HG03520 (cell line): ENCODE data around the gene BMP8A.
A peak's percentile ranks its signal among the peaks of the same experiment; 100 is the strongest.
"Not testable (repeated sequence)": the region's sequence is repeated elsewhere in the genome, so short reads cannot be mapped to it uniquely, and the experiment has no call there.

Experiments
- ATAC-seq: cut with Tn5 transposase; IDR thresholded peaks from one replicate; pipeline ENCODE4 v1.9.1; 2021; ENCODE audit warnings: mild to moderate bottlenecking, moderate library complexity; ENCODE audit not compliant: unreplicated experiment

Gene BMP8A

GRCh38 chr1:39491146-39491921, at the start of gene BMP8A:
BMP8A (plus strand) TSS chr1:39491636; CDS start chr1:39491992, 356 bp downstream.
- ATAC-seq, result peak; percentile 69

DNA sequence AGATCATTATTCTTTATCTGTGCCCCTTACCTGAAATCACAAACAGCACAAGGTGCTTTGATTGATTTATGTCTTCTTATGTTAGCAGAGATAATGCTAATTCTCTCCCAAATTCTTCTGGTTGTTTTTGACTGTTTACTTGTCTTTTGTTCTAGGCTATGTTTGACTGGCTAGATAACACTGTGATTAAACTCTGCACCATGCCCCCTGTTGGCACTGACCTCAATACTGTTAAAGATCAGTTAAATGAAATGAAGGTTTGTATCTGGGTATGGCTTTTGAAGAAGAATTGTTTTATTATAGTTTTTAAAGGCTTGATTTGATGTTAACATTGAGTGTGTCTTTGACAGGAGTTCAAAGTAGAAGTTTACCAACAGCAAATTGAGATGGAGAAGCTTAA, 49.6 kb upstream of the BMP8A start:
- no peak for ATAC-seq

GRCh38 chr1:39445573-39445972, 45.9 kb upstream of the BMP8A start:
- ATAC-seq, result no peak

- no peak for ATAC-seq
Measured at GRCh38 chr1:39446986-39447567, 44.4 kb upstream of the BMP8A start.

DNA sequence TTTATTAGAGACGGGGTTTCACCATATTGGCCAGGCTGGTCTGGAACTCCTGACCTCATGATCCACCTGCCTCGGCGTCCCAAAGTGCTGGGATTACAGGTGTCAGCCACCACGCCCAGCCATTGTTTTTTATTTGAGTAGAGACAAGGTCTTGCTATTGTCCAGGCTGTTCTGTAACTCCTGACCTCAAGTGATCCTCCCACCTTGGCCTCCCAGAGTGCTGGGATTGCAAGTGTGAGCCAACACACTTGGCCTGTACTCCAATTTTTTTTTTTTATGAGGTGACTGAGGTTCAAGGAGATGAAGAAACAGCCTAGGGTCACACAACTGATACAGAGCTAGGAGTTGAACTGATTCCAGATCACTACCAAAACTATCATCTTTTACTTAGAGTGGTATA, 41.4 kb upstream of the BMP8A start:
- ATAC-seq, result not testable (repeated sequence)

- no peak for ATAC-seq
Measured at GRCh38 chr1:39450956-39451606, 40.4 kb upstream of the BMP8A start.

DNA sequence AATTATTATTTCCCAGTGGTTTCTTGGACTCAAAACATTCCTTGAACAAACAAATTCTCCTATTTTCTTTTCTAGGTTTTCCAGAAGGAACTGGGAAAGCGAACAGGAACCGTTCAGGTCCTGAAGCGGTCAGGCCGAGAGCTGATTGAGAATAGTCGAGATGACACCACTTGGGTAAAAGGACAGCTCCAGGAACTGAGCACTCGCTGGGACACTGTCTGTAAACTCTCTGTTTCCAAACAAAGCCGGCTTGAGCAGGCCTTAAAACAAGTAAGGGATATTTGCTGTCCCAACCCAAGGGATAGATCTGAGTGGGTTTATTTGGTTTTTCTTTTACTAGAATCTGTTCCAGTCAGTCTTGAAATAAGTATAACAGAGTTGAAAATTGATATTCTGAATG, 39.4 kb upstream of the BMP8A start:
- no peak for ATAC-seq

DNA sequence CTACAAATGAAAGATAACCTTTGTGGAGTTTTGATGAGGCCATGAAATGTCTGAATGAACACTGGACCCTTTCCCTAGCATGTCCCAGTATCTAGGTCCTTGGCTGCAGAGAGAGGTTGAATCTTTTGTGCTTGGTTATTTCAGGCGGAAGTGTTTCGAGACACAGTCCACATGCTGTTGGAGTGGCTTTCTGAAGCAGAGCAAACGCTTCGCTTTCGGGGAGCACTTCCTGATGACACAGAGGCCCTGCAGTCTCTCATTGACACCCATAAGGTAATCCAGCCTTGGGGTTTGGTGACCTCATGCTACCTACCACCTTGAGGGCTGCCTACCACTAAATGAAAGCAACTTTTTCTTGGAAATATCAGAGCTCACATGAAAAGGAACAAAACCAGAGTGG, 38.9 kb upstream of the BMP8A start:
- no peak for ATAC-seq

GRCh38 chr1:39453603-39454002, 37.8 kb upstream of the BMP8A start:
- no peak for ATAC-seq

DNA sequence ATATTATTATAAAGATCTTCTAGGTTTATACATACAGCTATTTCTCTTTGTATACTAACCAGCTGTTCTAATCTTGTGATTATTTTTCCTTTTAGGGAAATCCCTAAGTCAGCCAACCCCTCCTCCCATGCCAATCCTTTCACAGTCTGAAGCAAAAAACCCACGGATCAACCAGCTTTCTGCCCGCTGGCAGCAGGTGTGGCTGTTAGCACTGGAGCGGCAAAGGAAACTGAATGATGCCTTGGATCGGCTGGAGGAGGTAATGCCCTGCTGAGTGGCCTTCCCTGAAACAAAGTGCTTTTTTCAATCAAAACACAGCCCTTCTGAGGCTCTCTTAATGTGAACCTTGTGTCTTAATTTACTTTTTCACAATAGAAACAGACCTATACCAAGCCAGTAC, 32.4 kb upstream of the BMP8A start:
- no peak for ATAC-seq

- ATAC-seq, result no peak
Measured at GRCh38 chr1:39462074-39462473, 29.4 kb upstream of the BMP8A start.

DNA sequence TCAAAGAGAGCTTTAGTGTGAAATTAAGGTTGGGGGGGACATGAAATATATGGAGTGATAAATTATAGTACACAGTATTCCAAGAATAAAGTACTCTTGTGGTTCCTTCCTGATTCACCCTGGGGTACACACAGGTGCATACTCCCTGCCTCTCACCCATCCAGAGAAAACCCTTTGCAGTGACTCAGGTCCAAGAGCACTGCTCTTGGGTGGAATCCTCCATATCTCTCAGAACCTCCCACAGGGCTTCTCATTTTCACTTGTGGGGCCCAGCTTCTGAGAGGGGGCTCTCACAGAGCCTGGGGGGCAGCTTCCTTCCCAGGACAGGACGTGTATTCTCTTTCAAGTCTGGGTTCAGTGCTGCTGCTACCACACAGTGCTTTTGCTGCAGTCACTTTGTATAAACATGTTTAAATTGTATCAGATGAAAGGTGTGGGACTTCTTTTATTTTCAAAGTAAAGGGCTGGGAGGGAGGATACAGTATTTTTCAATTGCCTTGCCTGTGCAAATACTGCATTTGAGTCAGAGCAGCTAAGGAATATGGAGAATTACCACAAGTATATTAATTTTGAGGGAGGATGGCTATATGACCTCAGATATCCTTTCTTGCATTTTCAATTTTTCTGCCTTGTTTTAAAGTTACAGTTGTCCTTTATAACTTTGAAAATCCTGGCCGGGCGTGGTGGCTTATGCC, 24.9 kb upstream of the BMP8A start:
- no peak for ATAC-seq

GRCh38 chr1:39467108-39467720, 24.2 kb upstream of the BMP8A start:
- not testable (repeated sequence) for ATAC-seq

DNA sequence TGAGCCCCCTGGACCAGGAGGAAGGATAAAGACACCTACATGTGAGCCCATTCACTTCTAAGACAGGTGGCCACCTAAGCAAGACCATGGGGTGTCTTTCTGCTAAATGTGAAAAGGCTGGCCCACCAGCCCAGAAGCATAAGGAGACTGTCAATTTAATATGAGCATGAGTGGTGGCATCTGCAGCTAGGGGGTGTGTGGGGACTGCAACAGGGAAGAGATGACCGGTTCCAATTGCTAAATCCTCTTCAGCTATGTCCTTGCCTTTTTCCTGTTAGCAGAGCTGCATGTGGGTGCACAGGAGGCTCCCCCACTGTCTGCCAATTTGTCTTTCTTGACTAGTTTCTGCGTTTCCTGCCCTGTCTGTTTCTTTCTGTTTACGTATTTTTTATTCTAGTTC, 22.3 kb upstream of the BMP8A start:
- ATAC-seq, result no peak

DNA sequence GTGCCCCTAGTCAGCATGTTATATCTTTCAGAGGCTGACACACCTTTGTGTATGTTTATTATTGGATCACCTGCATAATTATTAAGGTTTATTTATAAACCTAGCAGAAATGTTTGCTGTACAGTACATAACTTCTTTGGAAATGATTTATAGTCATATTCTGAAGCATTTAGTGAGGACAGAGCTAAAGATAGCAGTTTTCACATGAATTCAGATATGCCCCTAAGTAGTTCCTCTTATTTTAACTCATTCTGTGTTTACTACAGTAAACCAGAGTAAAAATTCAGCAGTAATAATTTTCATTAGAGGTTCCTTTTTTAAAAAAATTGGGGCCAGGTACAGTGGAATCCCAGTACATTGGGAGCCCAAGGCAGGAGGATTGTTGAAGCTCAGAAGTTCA, 21.4 kb upstream of the BMP8A start:
- no peak for ATAC-seq

GRCh38 chr1:39472826-39473225, 18.6 kb upstream of the BMP8A start:
- ATAC-seq, result no peak

DNA sequence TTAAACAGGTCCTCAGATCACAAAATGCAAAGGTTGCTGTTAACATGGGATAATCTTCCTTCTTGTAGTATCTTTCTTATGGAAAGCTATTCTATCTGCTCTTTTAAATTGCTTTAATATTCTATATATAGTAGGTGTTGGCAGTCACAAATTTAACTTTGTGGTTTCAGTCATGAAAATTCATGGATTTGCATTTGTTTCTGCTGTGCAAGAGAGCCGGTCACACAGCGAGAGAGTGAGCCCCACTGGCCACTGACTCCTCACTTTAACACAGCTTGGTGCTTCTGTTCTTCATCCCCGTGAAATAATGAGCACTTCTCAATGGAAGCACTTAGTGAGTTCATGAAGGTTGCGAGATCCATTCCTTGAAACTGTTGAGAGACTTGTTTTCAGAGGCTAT, 18.1 kb upstream of the BMP8A start:
- ATAC-seq, result no peak

GRCh38 chr1:39474810-39475209, 16.6 kb upstream of the BMP8A start:
- ATAC-seq, result no peak

- ATAC-seq, result not testable (repeated sequence)
Measured at GRCh38 chr1:39475551-39475950, 15.9 kb upstream of the BMP8A start.

DNA sequence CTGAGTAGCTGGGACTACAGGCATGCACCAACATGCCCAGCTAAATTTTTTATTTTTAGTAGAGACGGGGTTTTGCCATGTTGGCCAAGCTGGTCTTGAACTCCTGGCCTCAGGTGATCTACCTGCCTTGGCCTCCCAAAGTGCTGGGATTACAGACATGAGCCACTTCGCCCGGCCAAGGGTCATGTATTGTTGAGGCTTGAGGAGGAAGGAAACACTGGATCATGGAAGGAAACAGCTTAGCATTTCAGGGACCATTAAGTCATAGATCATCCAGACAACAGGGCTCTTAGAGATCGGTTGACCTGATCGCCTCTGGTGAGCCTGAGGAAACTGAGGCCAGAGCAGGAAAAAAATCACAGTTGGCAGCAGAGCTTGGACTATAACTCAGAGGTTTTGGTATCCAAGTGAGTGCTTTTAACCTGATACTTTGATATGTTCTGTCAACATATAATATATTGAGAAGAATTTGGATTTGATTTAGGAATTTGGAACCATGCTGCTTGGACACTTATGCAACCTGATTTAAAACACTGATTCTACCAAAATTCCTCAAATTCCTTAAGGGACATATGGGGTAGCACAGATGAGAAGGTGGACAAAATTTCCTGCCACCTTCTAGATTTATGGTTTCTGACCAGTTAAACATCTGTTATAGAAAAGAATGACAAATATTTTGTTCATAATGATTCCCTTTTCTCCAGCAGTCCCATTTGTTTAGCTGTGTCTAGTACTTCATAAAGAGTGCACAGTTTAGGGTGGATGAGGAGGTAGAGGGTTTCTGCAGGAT, 13.1 kb upstream of the BMP8A start:
- ATAC-seq, result no peak
